ENCODE results near the gene BAZ2A.

BAZ2A gene

GRCh38 chr12:56626701-56627100, 3.4 kb downstream of the BAZ2A start:
- peaks cover 10% of the 10 kb centered on the region; the same call in 1 of the 2 replicates for H4K20me1 ChIP-seq (ENCODE audit: control insufficient read depth, insufficient read depth, low read depth, low read length)
- H3K4me1 ChIP-seq (ENCODE audit: control insufficient read depth, low read length) = peaks cover 32% of the 10 kb centered on the region
- TF ChIP-seq EZH2phosphoT487 (IDR thresholded peaks at IDR 0.05; ENCODE audit: borderline replicate concordance, low read length) (no peak), CTCF (IDR thresholded peaks at IDR 0.05; ENCODE audit: low read depth, low read length, poor library complexity, severe bottlenecking) (no peak)
- H3K9me2 ChIP-seq (replicated peaks; ENCODE audit: control insufficient read depth, low read length) = no peaks in the 10 kb centered on the region
- no peaks in the 10 kb centered on the region for H3K9me3 ChIP-seq (ENCODE audit: control insufficient read depth, insufficient read depth, low read length)
- no peak overlapping the region; the same call in 1 of the 2 replicates for H3K4me2 ChIP-seq (ENCODE audit: low read length)
- no peak overlapping the region for H3K4me3 ChIP-seq (ENCODE audit: low read length)
- H3K36me3 ChIP-seq (ENCODE audit: control insufficient read depth, low read length) = peaks cover 47% of the 10 kb centered on the region
- peaks cover 10% of the 10 kb centered on the region for H3F3A ChIP-seq (ENCODE audit: control insufficient read depth, insufficient read depth)
- H3K79me2 ChIP-seq (ENCODE audit: control insufficient read depth, low read length) = peaks cover 95% of the 10 kb centered on the region
- H3K27me3 ChIP-seq (ENCODE audit: control insufficient read depth, low read length) = no peaks in the 10 kb centered on the region
- H3K27ac ChIP-seq (ENCODE audit: low read depth, low read length) = peak overlapping the region; percentile 0; the same call in 1 of the 2 replicates

GRCh38 chr12:56622535-56622934, 7.6 kb downstream of the BAZ2A start:
- Histone ChIP-seq H3K36me3 (ENCODE audit: control insufficient read depth, low read length) (peaks cover 61% of the 10 kb centered on the region), H3K27ac (ENCODE audit: low read depth, low read length) (no peak overlapping the region), H3K9me2 (replicated peaks; ENCODE audit: control insufficient read depth, low read length) (no peaks in the 10 kb centered on the region), H3K27me3 (ENCODE audit: control insufficient read depth, low read length) (no peaks in the 10 kb centered on the region), H3F3A (ENCODE audit: control insufficient read depth, insufficient read depth) (no peaks in the 10 kb centered on the region), H3K4me1 (ENCODE audit: control insufficient read depth, low read length) (peaks cover 11% of the 10 kb centered on the region), H3K9me3 (ENCODE audit: control insufficient read depth, insufficient read depth, low read length) (no peaks in the 10 kb centered on the region), H3K4me2 (ENCODE audit: low read length) (no peak overlapping the region), H4K20me1 (ENCODE audit: control insufficient read depth, insufficient read depth, low read depth, low read length) (peaks cover 8% of the 10 kb centered on the region), H3K79me2 (ENCODE audit: control insufficient read depth, low read length) (peaks cover 98% of the 10 kb centered on the region), H3K4me3 (ENCODE audit: low read length) (no peak overlapping the region)
- TF ChIP-seq CTCF (IDR thresholded peaks at IDR 0.05; ENCODE audit: low read depth, low read length, poor library complexity, severe bottlenecking) = no peak
- TF ChIP-seq EZH2phosphoT487 (IDR thresholded peaks at IDR 0.05; ENCODE audit: borderline replicate concordance, low read length) = no peak

- TF ChIP-seq CTCF (IDR thresholded peaks at IDR 0.05; ENCODE audit: low read depth, low read length, poor library complexity, severe bottlenecking) = no peak
- TF ChIP-seq EZH2phosphoT487 (IDR thresholded peaks at IDR 0.05; ENCODE audit: borderline replicate concordance, low read length) = no peak
- H3K4me2 ChIP-seq (ENCODE audit: low read length) = no peak overlapping the region
- no peaks in the 10 kb centered on the region for H3K27me3 ChIP-seq (ENCODE audit: control insufficient read depth, low read length)
- H4K20me1 ChIP-seq (ENCODE audit: control insufficient read depth, insufficient read depth, low read depth, low read length) = peaks cover 6% of the 10 kb centered on the region; the same call in 1 of the 2 replicates
- peaks cover 81% of the 10 kb centered on the region for H3K36me3 ChIP-seq (ENCODE audit: control insufficient read depth, low read length)
- H3K4me3 ChIP-seq (ENCODE audit: low read length) = no peak overlapping the region
- no peaks in the 10 kb centered on the region for H3K9me3 ChIP-seq (ENCODE audit: control insufficient read depth, insufficient read depth, low read length)
- H3K4me1 ChIP-seq (ENCODE audit: control insufficient read depth, low read length) = no peaks in the 10 kb centered on the region
- H3F3A ChIP-seq (ENCODE audit: control insufficient read depth, insufficient read depth) = no peaks in the 10 kb centered on the region
- no peak overlapping the region for H3K27ac ChIP-seq (ENCODE audit: low read depth, low read length)
- peaks cover 53% of the 10 kb centered on the region for H3K79me2 ChIP-seq (ENCODE audit: control insufficient read depth, low read length)
- no peaks in the 10 kb centered on the region for H3K9me2 ChIP-seq (replicated peaks; ENCODE audit: control insufficient read depth, low read length)
Measured at GRCh38 chr12:56616925-56617324, 13.2 kb downstream of the BAZ2A start.
